K562 (cell line): ENCODE measurements around the gene LRP1B.

ENCODE experiments used
- BRF1 ChIP-seq: IDR thresholded peaks from 3 replicates; pipeline ENCODE4 v1.6.1; 2011; ENCODE audit warnings: borderline replicate concordance, mild to moderate bottlenecking; ENCODE audit not compliant: insufficient read length; ENCODE audit errors: extremely low read depth
- CTCF ChIP-seq, 3 experiments: IDR thresholded peaks in 2 of 3; conservative IDR thresholded peaks in 1 of 3; 2 replicates each; pipeline ENCODE4 v1.5.1; 2011 to 2012; ENCODE audit warnings: low read length in 3 of 3, mild to moderate bottlenecking in 3 of 3, control low read depth in 2 of 3, improper control_type of control experiment in 1 of 3, inconsistent platforms in 1 of 3, low read depth in 1 of 3, mixed read lengths in 1 of 3, moderate library complexity in 1 of 3; ENCODE audit not compliant: insufficient read depth in 2 of 3
- HDAC2 ChIP-seq: fragments of 450-650 bp; IDR thresholded peaks from 2 replicates; pipeline ENCODE4 v1.6.1; 2016; ENCODE audit warnings: mild to moderate bottlenecking

GRCh38 chr2:141259683-141260082 lies 871.1 kb downstream of the LRP1B start:
- TF ChIP-seq CTCF (IDR thresholded peaks at IDR 0.05 in 2 of 3, conservative IDR thresholded peaks at IDR 0.05 in 1 of 3; ENCODE audit: insufficient read depth in 2 of 3, low read depth in 1 of 3, low read length in 3 of 3): no peak
- no peak for TF ChIP-seq HDAC2
- TF ChIP-seq BRF1: no peak
